ENCODE measurements around the gene KIAA2012. TPM values are rescaled to one million over a fixed set of nuclear protein-coding genes. Genes with fewer than 3 reads are reported as not detected.

The KIAA2012 gene
- total RNA-seq, 2 donors from 2014 or later = 0.74 TPM; not detected in 1

GRCh38 chr2:202030691-202031090, 42.4 kb upstream of the KIAA2012 start:
- TF ChIP-seq POLR2AphosphoS5 (IDR thresholded peaks at IDR 0.05) (no peak), POLR2A (IDR thresholded peaks at IDR 0.05) (no peak), CTCF (IDR thresholded peaks at IDR 0.05) (no peak)
- no peak for DNase-seq (ENCODE audit: low spot score)
- H3K36me3 ChIP-seq = no peaks in the 10 kb centered on the region
- H3K27me3 ChIP-seq (replicated peaks; ENCODE audit: insufficient read depth) = no peaks in the 10 kb centered on the region
- H3K27ac ChIP-seq = no peak overlapping the region
- WGBS = 69% methylated on average over 4 of the region's 4 CpGs
- H3K4me1 ChIP-seq (replicated peaks) = no peaks in the 10 kb centered on the region
- intact Hi-C loops (cut with DNase I) = loop anchor here (5.0 kb wide), 1 partner anchor 248 kb away; the partner anchor contains the start of gene ALS2
- no peaks in the 10 kb centered on the region for H3K9me3 ChIP-seq
- no peak overlapping the region for H3K4me3 ChIP-seq

- no peaks in the 10 kb centered on the region for H3K9me3 ChIP-seq
- WGBS = 32% methylated on average over 4 of the region's 4 CpGs
- H3K36me3 ChIP-seq = no peaks in the 10 kb centered on the region
- peak overlapping the region; percentile 95 to 96 for H3K27ac ChIP-seq
- H3K27me3 ChIP-seq (replicated peaks; ENCODE audit: insufficient read depth) = no peaks in the 10 kb centered on the region
- no peak for DNase-seq (ENCODE audit: low spot score)
- TF ChIP-seq POLR2A (IDR thresholded peaks at IDR 0.05) (no peak), CTCF (IDR thresholded peaks at IDR 0.05) (no peak), POLR2AphosphoS5 (IDR thresholded peaks at IDR 0.05) (no peak)
- no peaks in the 10 kb centered on the region for H3K4me1 ChIP-seq (replicated peaks)
- H3K4me3 ChIP-seq = no peak overlapping the region
- intact Hi-C loops (cut with DNase I) = loop anchor here (5.0 kb wide), 1 partner anchor 249 kb away; the partner anchor contains the start of gene ALS2
Observed at GRCh38 chr2:202031246-202031951, 41.7 kb upstream of the KIAA2012 start.

DNA sequence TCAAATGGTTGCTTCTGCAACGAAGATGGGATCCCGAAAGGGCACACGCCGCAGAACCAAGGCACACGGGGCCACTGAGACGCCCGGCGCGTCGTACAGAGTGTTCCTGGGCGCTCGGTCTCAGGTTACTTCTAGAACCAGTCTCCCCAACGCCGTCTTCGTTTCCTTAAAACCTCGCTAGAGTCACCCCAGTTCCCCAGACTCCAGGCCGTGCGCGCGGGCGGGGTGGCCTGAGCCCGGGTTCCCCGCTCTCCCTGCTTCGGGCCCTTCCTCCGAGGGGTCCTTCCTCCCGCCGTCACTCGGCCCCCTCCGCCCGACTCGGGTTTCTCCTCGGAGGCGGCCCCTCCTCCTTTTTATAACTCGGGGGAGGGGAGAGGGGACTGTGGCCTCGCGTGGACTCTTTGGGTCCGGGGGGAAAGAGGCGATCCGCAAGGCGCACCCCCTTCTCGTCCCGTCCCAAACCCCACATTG, 40.2 kb upstream of the KIAA2012 start:
- peak; percentile 50 for DNase-seq (ENCODE audit: low spot score)
- Histone ChIP-seq H3K9me3 (no peaks in the 10 kb centered on the region), H3K4me1 (replicated peaks) (no peaks in the 10 kb centered on the region), H3K27me3 (replicated peaks; ENCODE audit: insufficient read depth) (no peaks in the 10 kb centered on the region), H3K27ac (peak overlapping the region; percentile 95 to 96), H3K36me3 (no peaks in the 10 kb centered on the region), H3K4me3 (peak overlapping the region; percentile 63 to 77)
- no peak for TF ChIP-seq POLR2A (IDR thresholded peaks at IDR 0.05)
- 0% methylated on average over 42 of the region's 42 CpGs for WGBS
- intact Hi-C loops (cut with DNase I) = loop anchor here (5.0 kb wide), 1 partner anchor 251 kb away; the partner anchor contains the start of gene ALS2

DNA sequence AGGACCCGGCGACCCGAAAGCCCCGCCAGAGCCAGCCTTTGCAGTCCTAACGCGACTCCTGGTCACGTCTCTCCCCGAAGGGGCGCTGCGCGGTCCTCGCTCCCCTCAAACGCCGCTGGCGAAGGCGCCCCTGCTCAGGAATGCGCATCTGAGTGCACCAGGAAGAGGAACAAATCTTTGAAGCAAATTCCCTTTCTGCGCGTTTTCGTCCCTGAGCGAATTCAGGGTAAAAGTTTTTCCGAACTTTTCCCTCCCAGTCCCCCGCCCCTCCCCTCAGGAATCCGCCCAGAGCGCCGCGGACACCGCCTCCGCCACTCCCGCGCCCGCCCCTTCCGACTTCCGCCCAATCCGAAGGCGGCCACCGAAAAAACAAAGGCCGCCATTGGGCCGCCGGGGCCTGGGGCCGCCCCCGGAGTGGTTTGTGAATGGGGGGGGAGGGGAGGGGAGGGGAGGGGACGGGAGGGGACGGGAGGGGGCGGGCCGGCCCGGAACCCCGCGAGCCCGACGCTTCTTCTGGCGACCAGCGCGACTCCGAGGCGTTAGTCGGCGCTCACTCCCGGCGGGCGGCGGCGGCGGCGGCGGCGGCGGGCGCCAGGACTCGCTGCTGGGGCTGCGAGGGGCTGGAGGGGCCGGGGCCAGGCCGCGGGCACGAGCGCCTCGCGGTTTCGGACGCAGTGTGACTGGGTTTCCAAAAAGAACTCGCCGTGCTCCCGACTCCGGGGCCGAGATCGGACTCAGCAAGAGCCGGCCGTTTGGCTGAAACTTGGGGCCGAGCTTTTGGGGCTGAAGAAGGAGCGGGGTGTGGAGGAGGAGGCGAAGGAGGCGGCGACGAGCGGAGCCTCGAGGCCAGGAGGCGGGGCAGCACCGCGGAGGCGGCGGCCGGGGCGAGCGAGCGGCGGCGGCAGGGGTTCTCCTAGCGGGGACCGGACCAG, 39.5 kb upstream of the KIAA2012 start, which contains the start of gene FZD7:
Gene FZD7 (plus strand): TSS at position 539 of the 932 bp plus-strand sequence. CDS start 793 bp downstream, outside the sequence.
- DNase-seq (ENCODE audit: low spot score) = peak; percentile 94
- Histone ChIP-seq H3K9me3 (no peaks in the 10 kb centered on the region), H3K27ac (peak within 1 kb of the TSS; percentile 95 to 96), H3K4me3 (peak within 1 kb of the TSS; percentile 63 to 77), H3K27me3 (replicated peaks; ENCODE audit: insufficient read depth) (no peaks in the 10 kb centered on the region), H3K36me3 (no peaks in the 10 kb centered on the region), H3K4me1 (replicated peaks) (no peaks in the 10 kb centered on the region)
- intact Hi-C loops (cut with DNase I) = loop anchor here (2.0 to 5.0 kb wide), 3 partner anchors 173 to 251 kb away; partner anchors contain the start of gene ALS2
- TF ChIP-seq POLR2A (IDR thresholded peaks at IDR 0.05) (peak; percentile 54), POLR2AphosphoS5 (IDR thresholded peaks at IDR 0.05) (peak; percentile 74), CTCF (IDR thresholded peaks at IDR 0.05) (no peak)
- under 1% methylated on average over 105 of the region's 109 CpGs for WGBS

Data from prostate gland (tissue), 2 donors.